IPS-NIHi7 (cell line): ENCODE data around the gene VEGFB.

Experiments
- DNase-seq: peaks from one replicate; pipeline ENCODE4 v3.0.0; 2012; ENCODE audit warnings: mixed read lengths; ENCODE audit errors: extremely low spot score

Gene VEGFB

DNA sequence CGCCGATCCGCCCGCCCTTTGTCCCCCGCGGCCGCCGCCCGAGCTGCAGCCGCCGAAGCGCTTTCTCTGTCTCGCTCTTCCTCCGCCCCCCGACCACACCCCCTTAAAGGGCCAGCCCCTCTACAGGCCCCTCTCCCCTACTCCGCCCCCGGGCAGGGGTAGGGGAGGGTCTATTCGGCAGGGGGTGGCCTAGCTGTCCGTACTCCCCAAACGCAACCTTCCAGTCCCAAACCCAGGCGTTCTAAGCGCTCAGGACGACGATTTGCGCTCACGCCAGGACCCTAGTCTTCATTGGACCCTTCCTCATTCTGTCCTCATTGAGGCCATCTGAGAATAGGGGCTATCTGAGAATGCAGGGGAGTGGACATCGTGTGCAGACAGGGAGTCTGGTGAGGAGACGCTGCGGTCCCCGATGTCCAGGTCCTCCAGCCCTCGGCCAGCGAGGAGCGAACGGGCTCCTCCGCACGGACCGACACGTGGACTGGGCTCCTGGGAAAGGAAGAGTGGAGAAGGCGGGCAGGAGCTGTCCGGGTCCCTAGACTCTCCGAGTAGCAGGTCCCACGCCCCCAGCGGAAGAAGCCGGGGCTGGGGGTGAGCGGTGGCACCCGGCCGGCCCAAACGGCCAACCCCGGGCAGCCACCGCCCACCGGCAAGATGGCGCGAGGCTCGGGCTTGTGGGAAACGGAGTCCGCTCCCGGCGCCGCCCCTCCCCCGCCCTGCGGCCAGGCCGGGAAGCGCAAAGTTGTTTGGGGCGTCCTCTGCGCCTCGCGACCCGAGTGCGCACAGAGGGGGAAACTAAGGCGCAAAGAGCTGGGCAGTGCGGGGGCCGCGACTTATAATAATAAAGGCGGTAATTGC is 12.7 kb downstream of the VEGFB start, which contains the start of gene PPP1R14B:
TSS of gene PPP1R14B (minus strand) at position 73 of the 858 bp plus-strand sequence. CDS start 270 bp downstream, outside the sequence.
- peak; percentile 88 for DNase-seq

DNA sequence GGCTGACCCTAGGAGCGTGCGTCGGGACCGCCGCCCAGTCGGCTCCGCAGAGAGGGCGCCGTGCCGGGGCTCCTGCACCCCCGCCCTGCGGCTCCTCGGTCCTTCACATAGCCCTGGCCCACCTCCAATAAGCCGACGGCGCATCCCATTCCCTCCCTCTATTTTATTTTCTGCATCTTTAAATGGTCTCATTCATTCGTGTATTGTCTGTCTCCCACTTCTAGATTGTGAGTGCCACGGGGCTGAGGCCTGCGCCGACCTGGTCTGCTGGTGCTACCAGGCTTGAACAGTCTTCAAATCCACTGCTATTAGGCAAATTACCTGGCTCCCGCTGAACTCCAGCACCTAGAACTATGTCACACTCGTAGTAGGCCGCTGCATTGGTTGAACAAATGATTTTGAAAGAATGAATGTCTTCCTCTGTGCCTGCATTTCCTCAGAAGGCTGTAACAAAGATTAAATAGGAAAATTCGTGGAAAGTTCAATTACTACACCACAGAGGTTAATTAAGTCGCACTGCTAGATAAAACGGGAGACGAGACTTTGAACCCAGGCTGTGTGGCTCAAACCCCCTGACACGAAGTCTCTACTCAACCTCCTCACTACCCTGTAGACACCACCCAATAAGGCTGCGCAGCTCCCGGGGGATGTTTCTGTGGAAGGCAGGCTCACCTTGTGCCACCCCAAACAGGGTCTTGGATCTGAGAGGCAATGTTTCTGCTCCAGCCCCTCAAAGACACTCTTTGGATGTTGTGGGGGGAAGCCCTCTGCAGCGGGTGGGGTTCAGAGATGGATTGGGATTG is 13.5 kb downstream of the VEGFB start:
- DNase-seq = peak; percentile 26

DNA sequence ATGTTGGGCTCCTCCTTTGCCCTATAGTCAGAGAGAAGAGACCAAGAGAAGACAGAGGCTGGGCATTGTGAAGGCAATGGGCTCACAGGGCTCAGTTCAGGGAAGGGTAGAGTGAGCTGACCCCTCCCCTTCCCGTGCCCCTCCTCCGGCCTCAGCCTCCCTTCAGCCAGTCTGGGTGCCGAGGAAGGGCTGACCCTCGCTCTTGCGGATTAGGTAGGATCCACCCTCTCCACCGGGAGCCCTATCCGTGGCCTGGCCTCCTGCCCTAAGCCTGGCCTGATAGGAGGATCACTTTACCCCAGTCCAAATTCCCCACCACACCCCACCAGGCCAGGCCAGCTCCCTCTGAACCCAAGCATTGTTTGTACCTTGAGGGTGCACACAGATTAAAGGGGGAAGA is 14.2 kb downstream of the VEGFB start:
- DNase-seq = peak; percentile 39

DNA sequence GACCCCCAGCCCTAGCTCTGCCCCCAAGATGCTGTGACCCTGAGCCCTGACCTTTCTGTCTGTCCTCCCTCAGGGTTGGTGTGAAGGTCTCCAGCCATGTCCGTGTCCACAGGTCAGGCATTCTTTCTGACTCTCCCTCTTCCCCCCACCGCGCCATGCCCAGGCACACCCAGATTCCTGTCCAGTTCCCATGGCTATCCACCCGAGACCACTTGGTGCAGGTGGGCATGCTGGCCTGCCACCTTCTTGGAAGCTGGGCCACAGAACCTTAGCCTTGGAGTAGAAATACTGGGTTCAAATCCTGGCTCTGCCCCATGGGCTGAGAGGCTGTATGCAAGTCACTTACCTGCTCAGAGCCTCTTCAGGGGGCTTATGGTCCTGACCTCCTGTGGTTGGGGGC is 14.7 kb downstream of the VEGFB start:
- DNase-seq = no peak

- DNase-seq = no peak
These were observed 15.4 kb downstream of the VEGFB start for GRCh38 chr11:64249563-64250414.

DNA sequence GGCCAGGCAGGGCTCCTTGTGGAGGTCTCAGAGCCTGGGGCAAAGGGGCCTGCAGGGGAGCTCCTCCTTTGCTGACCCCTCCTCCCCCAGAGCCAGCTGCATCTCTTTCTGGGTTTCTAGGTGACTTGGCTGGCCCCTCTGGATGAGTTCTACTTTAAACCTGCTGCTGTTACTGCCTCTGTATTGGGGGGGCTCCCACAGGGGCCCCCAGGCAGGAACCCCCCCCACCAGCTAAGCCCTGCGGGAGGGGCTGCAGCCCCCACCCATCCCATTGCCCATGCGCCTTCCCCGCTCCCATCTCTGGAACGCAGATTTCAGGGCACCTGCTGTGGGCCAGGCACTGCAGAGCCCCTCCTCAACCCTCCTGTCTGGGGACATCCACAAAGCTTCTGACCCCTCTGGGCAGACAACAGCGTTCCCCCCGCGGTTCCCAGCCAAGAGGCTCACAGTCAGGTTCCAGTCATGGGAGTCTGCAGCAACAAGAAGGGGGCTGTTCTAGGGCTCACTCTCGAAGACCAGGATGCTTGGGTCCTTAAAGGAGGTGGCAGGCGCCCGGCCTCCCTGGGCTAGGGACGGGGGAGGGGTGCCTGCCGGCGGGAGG is 16.1 kb downstream of the VEGFB start:
- DNase-seq = no peak

DNA sequence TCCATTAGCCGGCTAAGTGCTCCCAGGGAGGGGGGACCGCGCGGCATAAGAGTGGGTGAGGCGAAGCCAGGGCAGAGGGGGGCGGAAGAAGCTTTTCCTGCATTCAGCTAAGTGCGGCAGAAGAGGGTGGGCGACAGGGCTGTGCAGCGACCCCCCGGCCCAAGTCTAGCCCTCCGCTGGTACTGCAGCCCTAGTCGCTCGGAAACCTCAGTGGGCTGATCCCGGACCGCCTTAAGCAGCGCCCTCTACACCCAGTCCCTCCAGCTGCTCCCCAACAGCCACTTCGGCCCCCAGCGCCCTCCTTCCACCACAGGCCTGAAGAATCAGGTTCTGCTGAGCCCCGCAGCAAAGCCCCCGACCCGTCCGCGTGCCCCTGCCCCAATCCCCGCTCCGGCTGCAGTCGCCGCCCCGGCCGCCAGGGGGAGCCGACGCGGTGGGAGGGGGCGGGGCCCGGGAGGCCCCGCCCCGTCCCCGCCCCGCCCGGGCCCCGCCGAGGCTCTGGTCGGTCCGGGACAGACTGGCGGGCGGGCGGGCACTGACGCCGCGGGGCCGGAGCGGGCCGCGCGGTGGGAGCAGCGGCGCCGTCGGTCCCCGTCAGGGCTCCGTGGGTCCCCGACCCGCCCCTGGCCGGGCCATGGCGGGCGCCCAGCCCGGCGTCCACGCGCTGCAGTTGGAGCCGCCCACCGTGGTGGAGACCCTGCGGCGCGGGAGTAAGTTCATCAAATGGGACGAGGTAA is 16.8 kb downstream of the VEGFB start, which contains the start of gene PLCB3:
TSS of gene PLCB3 (plus strand) at position 515 of the 737 bp plus-strand sequence. CDS start at position 635, 120 bp downstream.
- peak; percentile 80 for DNase-seq

DNA sequence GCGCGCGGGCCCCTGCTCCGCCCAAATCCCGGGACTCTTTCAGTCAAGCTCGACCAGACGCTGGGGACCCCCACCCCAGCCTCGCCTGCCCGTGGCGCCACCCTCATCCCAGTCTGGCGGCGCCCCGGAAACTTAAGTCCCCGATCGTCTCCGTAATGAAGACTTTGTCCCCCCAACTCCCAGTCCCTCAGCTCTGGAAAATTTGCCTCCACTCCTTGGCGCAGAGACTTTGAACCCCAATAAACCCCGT is 17.3 kb downstream of the VEGFB start:
- DNase-seq = no peak

DNA sequence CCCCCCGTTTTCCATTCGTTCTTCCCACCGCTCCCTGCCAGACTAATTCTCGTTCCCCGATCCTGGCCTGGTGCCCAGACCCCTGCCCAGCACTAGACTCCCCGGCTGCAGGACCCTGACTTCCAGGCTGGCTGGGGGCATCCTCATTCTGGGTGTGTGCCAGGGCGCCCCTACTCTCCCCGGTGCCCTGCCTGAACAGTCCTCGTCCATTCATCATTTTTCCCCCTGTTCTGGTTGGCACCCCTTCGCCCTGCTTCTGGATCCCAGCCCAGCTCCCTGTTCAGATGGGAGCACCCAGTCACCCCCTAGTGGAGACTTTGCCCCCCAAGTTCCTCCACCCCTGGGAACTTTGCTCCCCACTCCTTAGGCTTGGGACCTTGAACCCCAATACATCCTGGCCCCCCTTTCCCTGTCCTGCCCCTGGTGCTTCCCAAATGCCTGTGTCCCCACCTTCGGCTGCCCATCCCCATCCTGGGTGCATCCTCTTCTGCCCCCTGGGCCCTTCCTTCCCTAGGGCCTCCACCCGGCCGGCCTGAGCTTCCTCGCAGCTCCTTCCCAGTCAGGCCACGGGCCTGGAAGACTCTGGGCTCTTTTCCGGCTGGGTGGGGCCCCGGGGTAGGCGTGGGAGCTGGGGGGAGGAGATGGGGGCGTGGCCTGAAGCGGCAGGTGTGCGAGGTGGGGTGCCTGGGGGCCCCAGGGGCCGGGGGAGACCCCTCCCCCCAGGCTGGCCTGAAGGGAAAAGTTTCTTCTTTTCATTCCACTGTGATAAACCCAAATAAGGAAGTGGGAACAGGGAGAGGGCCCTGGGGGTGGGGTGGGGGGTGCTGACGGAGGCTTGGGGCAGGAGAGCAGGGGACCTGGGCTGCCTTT is 17.9 kb downstream of the VEGFB start:
- no peak for DNase-seq

DNA sequence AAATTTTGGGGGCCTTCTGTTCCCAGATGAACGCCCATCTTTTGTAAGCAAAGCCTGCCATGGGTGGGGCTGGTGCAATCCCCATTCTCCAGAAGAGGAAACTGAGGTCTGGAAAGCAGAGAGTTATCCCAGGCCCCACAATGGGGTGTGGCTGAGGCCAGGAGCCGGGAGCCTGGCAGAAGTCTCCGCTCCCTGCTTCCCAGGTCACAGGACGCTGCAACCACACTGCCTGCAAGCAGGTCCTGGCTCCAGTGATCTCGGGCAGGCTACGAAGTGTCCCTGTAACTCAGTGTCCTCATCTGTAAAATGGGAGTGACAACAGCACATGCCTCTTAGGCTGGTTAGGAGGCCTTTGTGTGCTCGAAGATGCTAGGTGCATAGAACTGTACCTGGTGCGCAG is 18.7 kb downstream of the VEGFB start:
- no peak for DNase-seq

GRCh38 chr11:64253481-64253880 is 19.1 kb downstream of the VEGFB start:
- DNase-seq = no peak

DNA sequence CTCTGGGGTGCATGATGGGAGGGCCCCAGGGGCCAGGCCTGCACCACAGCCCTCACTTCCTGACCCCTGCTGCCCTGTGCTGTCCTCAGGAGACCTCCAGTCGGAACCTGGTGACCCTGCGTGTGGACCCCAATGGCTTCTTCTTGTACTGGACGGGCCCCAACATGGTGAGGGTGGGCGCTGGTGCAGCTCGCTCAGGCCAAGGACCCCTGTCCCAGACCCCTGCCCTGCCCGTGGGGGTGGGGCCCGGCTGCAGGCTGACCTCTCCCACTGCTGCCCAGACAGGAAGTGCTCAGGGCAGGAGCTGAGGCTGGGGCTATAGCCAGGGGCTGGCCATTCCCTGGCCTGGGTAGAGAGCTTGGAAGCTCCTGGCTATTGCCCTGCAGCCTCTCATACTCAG is 19.9 kb downstream of the VEGFB start:
- no peak for DNase-seq

DNA sequence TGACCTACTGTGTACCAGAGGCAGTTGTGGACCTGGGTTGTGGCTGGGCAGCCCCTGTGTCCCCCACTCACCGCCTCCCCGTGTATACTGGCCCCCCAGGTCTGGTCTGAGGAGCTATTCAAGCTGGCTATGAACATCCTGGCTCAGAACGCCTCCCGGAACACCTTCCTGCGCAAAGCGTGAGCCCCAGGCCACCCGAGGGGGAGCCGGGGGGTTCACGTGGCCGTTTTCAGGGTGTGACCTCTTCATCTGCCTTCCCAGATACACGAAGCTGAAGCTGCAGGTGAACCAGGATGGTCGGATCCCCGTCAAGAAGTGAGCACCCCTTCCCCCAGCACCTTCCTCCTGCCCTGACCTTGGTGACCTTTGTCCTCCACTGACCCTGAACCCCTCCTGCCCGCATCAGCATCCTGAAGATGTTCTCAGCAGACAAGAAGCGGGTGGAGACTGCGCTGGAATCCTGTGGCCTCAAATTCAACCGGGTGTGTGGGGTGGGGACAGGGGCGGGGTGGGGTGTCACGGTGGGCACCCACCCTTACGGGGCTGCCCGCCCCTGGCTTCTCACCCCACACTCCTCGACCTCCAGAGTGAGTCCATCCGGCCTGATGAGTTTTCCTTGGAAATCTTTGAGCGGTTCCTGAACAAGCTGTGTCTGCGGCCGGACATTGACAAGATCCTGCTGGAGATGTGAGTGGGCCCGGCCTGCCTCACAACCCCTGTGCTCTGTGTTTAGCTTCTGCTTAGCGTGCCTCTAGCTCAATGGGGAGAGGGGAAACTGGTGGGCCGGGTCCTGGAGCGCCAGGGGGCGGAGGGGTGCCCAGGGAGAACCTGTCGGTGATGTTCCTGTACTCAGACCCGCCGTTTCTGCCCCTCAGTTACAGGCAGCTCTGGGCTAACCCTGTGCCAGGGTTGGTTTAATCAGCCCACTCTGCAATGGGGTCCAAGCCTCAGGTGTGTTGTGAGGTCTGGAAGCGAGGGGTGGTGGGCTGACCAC is 21.0 kb downstream of the VEGFB start:
- DNase-seq = no peak

DNA sequence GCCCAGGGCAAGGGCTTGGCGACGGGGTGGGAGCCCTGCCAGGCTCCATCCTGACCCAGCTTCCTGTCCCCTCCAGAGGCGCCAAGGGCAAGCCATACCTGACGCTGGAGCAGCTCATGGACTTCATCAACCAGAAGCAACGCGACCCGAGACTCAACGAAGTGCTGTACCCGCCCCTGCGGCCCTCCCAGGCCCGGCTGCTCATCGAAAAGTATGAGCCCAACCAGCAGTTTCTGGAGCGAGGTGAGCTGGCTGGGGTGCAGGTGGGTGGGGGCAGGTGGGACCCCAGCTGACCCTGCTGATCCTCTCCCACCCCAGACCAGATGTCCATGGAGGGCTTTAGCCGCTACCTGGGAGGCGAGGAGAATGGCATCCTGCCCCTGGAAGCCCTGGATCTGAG is 21.9 kb downstream of the VEGFB start:
- DNase-seq = no peak

- DNase-seq = no peak
These were observed 24.0 kb downstream of the VEGFB start for GRCh38 chr11:64258356-64258755.

DNA sequence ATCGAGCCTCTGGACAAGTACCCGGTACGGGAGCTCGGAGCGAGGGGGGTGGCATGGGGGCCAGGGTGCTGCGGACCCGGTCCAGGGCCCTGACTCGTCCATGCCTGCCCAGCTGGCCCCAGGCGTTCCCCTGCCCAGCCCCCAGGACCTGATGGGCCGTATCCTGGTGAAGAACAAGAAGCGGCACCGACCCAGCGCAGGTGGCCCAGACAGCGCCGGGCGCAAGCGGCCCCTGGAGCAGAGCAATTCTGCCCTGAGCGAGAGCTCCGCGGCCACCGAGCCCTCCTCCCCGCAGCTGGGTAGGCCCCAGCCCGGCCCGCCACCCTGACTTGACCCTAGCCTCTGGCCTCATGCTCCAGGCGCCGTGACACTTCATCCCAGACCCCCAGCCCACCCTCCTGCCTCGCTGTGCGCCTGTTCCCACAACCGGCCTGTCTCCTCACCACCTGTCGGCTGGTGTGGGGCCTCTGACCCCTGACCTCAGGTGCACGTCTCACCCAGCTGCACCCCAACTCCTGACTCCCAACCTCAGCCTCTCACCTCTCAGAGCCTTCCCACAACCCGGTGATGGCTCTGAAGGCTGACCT is 24.7 kb downstream of the VEGFB start:
- DNase-seq = no peak

DNA sequence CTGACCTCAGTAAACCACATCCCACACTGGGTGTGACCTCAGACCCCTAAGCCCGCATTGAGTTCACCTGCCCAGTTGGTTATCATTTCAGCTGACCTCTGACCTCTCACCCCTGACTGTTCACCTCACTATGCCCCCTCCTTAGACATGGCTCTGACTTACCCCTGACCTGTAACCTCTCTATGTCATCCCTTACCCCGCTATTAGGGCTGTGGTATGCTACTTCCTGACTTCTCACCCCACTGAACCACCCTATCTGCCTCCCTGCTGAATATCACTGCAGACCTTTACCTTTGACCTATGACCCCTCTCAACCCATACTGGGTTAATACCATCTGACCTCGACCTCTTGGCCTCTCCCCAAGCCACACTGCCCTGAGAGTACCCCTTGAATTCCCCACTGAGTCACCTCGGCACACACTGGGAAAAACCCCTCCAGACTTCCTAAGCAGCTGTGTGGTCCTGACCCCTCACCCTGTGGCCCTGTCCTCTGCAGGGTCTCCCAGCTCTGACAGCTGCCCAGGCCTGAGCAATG is 25.2 kb downstream of the VEGFB start:
- DNase-seq = no peak

DNA sequence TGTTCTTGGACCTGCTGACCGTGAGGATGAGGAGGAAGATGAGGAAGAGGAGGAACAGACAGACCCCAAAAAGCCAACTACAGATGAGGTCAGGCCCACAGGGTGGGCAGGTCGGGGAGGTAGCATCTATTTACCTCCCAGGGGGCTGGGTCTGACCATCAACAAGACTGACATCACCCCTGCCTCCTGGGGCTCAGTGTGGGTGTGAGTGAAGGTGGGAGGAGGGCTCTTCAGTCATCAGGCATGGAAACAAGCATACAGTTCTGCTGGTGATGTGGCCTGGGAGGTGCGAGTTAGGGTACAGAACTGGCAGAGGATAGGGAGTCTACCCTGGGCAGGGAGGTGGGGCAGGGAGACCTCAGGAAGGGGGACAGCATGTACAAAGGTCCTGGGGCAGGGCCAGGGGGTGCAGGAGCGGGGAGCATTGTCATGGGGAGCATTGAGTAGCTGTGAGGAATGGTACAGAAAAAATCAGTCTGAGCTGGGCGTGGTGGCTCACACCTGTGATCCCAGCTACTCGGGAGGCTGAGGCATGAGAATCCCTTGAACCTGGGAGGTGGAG is 25.8 kb downstream of the VEGFB start:
- no peak for DNase-seq
